Measurements from ENCODE around the gene ZC3H11A. TPM values are rescaled to one million over a fixed set of nuclear protein-coding genes. Genes with fewer than 3 reads are reported as not detected.

ZC3H11A gene
- total and polyA plus RNA-seq, 2 experiments from 2014 or later = 28.2 to 97.3 TPM

GRCh38 chr1:203797216-203797615 lies 1.8 kb downstream of the ZC3H11A start (continued):
- TF ChIP-seq, protein P1, sequence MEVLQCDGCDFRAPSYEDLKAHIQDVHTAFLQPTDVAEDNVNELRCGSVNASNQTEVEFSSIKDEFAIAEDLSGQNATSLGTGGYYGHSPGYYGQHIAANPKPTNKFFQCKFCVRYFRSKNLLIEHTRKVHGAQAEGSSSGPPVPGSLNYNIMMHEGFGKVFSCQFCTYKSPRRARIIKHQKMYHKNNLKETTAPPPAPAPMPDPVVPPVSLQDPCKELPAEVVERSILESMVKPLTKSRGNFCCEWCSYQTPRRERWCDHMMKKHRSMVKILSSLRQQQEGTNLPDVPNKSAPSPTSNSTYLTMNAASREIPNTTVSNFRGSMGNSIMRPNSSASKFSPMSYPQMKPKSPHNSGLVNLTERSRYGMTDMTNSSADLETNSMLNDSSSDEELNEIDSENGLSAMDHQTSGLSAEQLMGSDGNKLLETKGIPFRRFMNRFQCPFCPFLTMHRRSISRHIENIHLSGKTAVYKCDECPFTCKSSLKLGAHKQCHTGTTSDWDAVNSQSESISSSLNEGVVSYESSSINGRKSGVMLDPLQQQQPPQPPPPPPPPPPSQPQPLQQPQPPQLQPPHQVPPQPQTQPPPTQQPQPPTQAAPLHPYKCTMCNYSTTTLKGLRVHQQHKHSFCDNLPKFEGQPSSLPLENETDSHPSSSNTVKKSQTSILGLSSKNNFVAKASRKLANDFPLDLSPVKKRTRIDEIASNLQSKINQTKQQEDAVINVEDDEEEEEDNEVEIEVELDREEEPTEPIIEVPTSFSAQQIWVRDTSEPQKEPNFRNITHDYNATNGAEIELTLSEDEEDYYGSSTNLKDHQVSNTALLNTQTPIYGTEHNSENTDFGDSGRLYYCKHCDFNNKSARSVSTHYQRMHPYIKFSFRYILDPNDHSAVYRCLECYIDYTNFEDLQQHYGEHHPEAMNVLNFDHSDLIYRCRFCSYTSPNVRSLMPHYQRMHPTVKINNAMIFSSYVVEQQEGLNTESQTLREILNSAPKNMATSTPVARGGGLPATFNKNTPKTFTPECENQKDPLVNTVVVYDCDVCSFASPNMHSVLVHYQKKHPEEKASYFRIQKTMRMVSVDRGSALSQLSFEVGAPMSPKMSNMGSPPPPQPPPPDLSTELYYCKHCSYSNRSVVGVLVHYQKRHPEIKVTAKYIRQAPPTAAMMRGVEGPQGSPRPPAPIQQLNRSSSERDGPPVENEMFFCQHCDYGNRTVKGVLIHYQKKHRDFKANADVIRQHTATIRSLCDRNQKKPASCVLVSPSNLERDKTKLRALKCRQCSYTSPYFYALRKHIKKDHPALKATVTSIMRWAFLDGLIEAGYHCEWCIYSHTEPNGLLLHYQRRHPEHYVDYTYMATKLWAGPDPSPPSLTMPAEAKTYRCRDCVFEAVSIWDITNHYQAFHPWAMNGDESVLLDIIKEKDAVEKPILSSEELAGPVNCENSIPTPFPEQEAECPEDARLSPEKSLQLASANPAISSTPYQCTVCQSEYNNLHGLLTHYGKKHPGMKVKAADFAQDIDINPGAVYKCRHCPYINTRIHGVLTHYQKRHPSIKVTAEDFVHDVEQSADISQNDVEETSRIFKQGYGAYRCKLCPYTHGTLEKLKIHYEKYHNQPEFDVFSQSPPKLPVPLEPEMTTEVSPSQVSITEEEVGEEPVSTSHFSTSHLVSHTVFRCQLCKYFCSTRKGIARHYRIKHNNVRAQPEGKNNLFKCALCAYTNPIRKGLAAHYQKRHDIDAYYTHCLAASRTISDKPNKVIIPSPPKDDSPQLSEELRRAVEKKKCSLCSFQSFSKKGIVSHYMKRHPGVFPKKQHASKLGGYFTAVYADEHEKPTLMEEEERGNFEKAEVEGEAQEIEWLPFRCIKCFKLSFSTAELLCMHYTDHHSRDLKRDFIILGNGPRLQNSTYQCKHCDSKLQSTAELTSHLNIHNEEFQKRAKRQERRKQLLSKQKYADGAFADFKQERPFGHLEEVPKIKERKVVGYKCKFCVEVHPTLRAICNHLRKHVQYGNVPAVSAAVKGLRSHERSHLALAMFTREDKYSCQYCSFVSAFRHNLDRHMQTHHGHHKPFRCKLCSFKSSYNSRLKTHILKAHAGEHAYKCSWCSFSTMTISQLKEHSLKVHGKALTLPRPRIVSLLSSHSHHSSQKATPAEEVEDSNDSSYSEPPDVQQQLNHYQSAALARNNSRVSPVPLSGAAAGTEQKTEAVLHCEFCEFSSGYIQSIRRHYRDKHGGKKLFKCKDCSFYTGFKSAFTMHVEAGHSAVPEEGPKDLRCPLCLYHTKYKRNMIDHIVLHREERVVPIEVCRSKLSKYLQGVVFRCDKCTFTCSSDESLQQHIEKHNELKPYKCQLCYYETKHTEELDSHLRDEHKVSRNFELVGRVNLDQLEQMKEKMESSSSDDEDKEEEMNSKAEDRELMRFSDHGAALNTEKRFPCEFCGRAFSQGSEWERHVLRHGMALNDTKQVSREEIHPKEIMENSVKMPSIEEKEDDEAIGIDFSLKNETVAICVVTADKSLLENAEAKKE (CRISPR knock-in tag; IDR thresholded peaks at IDR 0.05) = no peak
- TF ChIP-seq CREB1 (CRISPR knock-in tag; IDR thresholded peaks at IDR 0.05; ENCODE audit: low read depth) (no peak), EZH2 (IDR thresholded peaks at IDR 0.05; ENCODE audit: low read depth, unreplicated experiment) (no peak)

DNA sequence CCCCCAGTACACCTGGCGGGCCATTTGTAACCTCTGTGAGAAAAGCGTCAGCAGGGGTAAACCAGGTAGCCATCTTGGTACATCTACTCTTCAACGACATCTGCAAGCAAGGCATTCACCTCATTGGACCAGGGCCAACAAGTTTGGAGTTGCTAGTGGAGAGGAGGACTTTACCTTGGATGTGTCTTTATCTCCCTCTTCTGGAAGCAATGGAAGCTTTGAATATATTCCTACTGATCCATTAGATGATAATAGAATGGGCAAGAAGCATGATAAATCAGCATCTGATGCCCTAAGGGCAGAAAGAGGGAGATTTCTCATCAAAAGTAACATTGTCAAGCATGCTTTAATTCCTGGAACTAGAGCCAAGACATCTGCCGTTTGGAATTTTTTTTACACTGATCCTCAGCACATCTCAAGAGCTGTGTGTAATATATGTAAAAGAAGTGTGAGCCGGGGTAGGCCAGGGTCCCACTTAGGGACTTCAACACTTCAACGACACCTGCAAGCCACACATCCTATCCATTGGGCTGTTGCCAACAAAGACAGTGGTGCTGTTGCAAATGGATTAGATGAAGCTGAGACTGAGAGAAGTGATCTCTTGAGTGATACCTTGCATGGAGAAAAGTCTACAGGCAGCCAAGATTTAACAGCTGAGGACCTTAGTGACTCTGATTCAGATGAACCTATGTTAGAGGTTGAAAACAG lies 2.7 kb downstream of the ZC3H11A start:
- H3K36me3 Mint-ChIP-seq (ENCODE audit: low read depth) = peaks cover 49% of the 10 kb centered on the region
- H3F3A ChIP-seq (replicated peaks; ENCODE audit: low read depth) = peaks cover 12% of the 10 kb centered on the region
- no peaks in the 10 kb centered on the region for H3K27me3 ChIP-seq (ENCODE audit: insufficient read depth)
- no peak for DNase-seq (ENCODE audit: low spot score)
- peaks cover 13% of the 10 kb centered on the region for H3K9me2 ChIP-seq (ENCODE audit: insufficient read depth)
- H3K36me3 ChIP-seq (ENCODE audit: insufficient read depth) = peaks cover 16% of the 10 kb centered on the region; the same call in 1 of the 2 replicates
- peaks cover 13% of the 10 kb centered on the region for H3K27me3 Mint-ChIP-seq (ENCODE audit: insufficient read depth, low read depth, poor library complexity)
- TF ChIP-seq, protein P2, sequence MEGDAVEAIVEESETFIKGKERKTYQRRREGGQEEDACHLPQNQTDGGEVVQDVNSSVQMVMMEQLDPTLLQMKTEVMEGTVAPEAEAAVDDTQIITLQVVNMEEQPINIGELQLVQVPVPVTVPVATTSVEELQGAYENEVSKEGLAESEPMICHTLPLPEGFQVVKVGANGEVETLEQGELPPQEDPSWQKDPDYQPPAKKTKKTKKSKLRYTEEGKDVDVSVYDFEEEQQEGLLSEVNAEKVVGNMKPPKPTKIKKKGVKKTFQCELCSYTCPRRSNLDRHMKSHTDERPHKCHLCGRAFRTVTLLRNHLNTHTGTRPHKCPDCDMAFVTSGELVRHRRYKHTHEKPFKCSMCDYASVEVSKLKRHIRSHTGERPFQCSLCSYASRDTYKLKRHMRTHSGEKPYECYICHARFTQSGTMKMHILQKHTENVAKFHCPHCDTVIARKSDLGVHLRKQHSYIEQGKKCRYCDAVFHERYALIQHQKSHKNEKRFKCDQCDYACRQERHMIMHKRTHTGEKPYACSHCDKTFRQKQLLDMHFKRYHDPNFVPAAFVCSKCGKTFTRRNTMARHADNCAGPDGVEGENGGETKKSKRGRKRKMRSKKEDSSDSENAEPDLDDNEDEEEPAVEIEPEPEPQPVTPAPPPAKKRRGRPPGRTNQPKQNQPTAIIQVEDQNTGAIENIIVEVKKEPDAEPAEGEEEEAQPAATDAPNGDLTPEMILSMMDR (conservative IDR thresholded peaks at IDR 0.05; ENCODE audit: low read depth in 2 of 2) = peak in 1 of 2 experiments; percentile 13; a peak in 1 of 4 replicates
- TF ChIP-seq, protein P1 (CRISPR knock-in tag; IDR thresholded peaks at IDR 0.05) = no peak
- ATAC-seq = no peak
- H3K4me2 ChIP-seq = no peak overlapping the region
- no peak overlapping the region for H3K27ac Mint-ChIP-seq
- H3K4me1 ChIP-seq (ENCODE audit: insufficient read depth) = peaks cover 17% of the 10 kb centered on the region
- peaks cover 71% of the 10 kb centered on the region for H3K79me2 ChIP-seq (replicated peaks; ENCODE audit: insufficient read depth)
- peaks cover 42% of the 10 kb centered on the region for H3K4me1 Mint-ChIP-seq
- H3K4me3 Mint-ChIP-seq = peak overlapping the region; percentile 94
- no peak overlapping the region for H2AFZ ChIP-seq
- H4K20me1 ChIP-seq (replicated peaks; ENCODE audit: insufficient read depth) = peaks cover 19% of the 10 kb centered on the region
- H3K9me3 Mint-ChIP-seq = peaks cover 30% of the 10 kb centered on the region
- no peak overlapping the region for H3K4me3 ChIP-seq
- H3K27ac ChIP-seq (ENCODE audit: low read depth) = no peak overlapping the region
